ENCODE data around the gene FNBP1. TPM values are rescaled to one million over a fixed set of nuclear protein-coding genes. Genes with fewer than 3 reads are reported as not detected.
"Not testable (repeated sequence)": the region's sequence is repeated elsewhere in the genome, so short reads cannot be mapped to it uniquely, and the experiment has no call there.

The FNBP1 gene
- total RNA-seq, 1 donor: 44.4 TPM

DNA sequence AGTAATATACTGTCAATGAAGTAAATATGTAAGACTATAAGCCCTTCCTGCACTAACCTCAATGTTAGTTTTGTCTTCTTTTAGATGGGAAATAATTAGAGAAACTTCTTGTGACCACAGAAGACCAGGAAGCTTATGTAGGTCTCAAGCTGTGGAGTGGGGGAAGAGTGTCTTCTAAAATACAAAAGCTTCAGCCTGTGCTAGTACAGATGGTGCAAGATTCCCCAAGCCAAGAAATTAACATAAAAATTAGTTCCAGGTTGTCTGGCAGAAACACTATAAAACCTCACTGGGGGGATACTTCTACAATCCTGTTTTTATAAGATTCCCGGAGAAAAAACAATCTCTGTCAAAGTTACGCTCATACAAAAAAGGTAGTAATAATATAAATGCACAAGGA is 103.6 kb downstream of the FNBP1 start:
- TF ChIP-seq, protein P1, sequence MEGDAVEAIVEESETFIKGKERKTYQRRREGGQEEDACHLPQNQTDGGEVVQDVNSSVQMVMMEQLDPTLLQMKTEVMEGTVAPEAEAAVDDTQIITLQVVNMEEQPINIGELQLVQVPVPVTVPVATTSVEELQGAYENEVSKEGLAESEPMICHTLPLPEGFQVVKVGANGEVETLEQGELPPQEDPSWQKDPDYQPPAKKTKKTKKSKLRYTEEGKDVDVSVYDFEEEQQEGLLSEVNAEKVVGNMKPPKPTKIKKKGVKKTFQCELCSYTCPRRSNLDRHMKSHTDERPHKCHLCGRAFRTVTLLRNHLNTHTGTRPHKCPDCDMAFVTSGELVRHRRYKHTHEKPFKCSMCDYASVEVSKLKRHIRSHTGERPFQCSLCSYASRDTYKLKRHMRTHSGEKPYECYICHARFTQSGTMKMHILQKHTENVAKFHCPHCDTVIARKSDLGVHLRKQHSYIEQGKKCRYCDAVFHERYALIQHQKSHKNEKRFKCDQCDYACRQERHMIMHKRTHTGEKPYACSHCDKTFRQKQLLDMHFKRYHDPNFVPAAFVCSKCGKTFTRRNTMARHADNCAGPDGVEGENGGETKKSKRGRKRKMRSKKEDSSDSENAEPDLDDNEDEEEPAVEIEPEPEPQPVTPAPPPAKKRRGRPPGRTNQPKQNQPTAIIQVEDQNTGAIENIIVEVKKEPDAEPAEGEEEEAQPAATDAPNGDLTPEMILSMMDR (IDR thresholded peaks at IDR 0.05; ENCODE audit: insufficient read depth, low read length): no peak
- no peak for DNase-seq (ENCODE audit: low read depth)
- H3K4me3 ChIP-seq (ENCODE audit: low read depth, low read length): no peak overlapping the region

DNA sequence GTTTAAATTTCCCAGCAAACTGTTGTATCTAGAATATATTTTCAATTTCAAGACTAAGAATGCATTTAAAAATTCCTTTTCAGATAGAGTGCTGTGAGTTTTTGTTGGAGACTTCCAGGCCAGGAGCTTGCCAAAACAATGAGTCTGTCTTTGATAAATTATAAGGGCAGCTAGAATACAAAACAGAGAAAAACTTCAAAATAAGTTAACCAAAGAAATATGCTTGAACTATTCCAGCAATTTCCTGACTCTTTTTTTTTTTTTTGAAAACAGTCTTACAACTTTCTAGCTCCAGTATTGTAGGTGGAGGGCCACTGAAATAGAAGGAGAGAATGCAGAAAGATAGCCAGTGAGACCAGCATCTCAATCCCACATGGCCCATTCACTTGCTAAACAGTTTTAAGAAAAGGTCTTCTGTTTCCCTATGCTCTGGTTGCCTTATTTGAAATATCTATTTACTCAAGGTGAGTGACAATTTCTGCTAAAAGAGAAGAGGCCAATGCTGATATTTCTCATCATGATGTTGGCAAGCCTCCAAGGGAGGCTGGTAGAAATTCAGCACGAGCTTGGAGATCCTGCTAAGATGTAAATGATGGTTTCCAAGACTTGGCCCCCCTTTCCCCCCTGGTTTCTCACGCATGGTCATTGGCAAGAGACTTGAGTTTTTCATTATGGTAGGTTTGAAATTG is 104.6 kb downstream of the FNBP1 start:
- H3K4me3 ChIP-seq (ENCODE audit: low read depth, low read length): no peak overlapping the region
- TF ChIP-seq, protein P1 (IDR thresholded peaks at IDR 0.05; ENCODE audit: insufficient read depth, low read length): no peak
- peak; percentile 95 for DNase-seq (ENCODE audit: low read depth)

DNA sequence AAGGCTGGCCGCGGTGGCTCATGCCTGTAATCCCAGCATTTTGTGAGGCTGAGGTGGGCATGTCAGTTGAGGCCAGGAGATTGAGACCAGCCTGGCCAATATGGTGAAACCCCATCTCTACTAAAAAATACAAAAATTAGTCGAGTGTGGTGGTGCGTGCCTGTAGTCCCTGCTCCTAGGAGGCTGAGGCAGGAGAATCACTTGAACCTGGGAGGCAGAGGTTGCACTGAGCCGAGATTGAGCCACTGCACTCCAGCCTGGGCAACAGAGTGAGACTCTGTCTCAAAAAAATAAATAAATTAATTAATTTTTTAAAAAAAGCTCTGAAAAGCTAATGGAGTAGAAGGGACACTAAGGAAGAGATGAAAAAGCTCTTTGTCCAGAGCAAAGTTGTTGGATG is 105.1 kb downstream of the FNBP1 start:
- H3K4me3 ChIP-seq (ENCODE audit: low read depth, low read length); DNase-seq (ENCODE audit: low read depth): not testable (repeated sequence)

DNA sequence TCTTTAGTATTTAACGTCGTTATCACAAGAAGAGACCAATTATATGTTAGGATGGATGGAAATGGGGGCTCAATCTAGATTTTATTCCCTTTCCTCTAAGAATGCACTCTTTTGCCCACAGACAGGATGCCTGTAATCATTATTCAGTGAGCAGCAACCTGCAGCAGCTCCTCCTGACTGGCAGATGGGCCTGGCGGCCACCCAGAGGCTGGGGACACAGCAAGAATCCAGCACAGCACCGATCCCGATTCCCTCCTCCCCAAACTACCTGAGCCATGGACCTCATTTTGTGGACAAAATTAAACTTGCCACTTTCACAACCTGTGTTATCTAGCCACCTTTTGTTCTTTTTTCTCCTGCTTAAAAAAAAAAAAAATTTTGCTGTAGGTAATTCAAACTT is 106.8 kb downstream of the FNBP1 start:
- TF ChIP-seq, protein P1 (IDR thresholded peaks at IDR 0.05; ENCODE audit: insufficient read depth, low read length): no peak
- no peak overlapping the region for H3K4me3 ChIP-seq (ENCODE audit: low read depth, low read length)
- DNase-seq (ENCODE audit: low read depth): no peak

DNA sequence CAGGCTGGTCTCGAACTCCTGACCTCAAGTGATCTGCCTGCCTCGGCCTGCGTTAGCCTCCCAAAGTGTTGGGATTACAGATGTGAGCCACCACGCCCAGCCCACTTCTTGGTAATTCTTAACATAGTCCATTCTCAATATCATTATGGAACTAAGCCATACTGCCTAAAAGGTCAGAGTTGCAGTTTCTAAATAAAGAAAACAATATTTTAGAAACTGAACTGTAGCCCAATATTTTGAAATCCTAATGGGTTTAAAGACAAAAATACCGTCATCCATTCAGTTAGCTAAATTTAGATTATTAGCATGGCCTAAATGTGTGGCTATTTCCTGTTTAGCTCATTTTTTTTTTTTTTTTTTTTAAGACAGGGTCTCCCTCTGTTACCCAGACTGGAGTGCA is 108.2 kb downstream of the FNBP1 start:
- no peak overlapping the region for H3K4me3 ChIP-seq (ENCODE audit: low read depth, low read length)
- TF ChIP-seq, protein P1 (IDR thresholded peaks at IDR 0.05; ENCODE audit: insufficient read depth, low read length): no peak
- no peak for DNase-seq (ENCODE audit: low read depth)

DNA sequence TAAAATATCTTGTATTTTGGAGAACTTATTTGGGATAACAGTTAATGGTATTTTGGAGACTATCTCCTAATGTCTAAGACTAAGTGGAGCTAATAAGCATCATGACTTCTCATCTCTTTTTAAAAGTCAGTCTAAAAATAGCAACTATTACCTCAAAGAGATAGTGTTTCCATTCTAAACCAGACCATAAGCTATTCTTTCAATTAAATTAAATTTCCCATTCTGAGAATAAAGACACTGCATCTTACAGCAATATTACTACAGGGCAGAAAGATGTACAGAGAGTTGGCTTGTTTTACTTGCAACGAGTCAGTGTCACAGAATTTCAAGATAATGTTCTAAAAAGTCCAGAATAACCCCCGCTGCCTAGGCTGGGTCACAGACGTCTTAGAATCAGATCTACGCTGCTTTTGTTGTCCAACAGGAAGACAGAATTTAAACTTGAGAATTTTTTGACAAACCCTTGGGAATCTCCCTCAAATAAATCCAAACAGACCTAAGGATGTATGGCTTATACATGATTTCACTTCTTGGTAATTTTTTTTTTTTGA is 108.9 kb downstream of the FNBP1 start:
- no peak overlapping the region for H3K4me3 ChIP-seq (ENCODE audit: low read depth, low read length)
- no peak for DNase-seq (ENCODE audit: low read depth)
- TF ChIP-seq, protein P1 (IDR thresholded peaks at IDR 0.05; ENCODE audit: insufficient read depth, low read length): no peak

DNA sequence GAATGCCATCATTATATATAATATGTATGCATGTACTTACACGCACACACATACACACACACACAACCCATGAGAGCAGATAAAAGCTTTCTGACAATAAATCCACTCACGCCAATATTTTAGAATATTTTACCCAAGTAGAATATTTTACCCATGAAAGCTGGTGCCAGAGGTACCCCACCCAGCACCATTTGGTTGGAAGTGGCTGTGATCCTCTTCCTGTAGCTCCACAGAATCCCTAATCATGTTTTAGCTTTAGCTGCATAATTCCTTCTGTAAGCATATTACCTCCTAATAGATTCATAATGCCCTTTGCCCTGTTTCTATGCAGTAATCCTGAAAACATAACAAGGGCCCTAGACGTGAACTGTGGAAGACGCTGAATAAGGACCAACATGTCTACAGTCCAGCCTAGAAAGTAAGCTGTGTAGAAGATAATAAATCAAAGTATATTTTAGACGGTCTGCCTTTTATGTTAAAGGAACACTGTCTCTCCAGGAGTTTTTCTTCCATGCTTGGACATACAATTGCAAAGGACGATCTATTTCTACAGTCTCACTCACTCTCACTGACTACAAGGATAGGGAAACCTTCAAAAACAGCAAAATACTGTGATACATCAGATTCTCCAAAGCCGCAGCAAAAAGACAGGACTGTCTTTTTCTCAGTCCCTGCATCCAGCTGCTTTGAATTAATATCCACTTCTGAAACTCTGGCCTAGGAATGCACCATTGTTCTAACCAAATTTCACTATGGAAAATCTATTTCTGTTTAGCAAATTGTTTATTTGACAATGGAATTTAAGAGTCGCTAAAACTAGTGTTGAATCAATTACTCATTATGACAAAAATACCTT is 109.6 kb downstream of the FNBP1 start:
- peak; percentile 79 for DNase-seq (ENCODE audit: low read depth)
- TF ChIP-seq, protein P1 (IDR thresholded peaks at IDR 0.05; ENCODE audit: insufficient read depth, low read length): no peak
- H3K4me3 ChIP-seq (ENCODE audit: low read depth, low read length): no peak overlapping the region
